ENCODE measurements around the gene MARK1.

MARK1 gene

DNA sequence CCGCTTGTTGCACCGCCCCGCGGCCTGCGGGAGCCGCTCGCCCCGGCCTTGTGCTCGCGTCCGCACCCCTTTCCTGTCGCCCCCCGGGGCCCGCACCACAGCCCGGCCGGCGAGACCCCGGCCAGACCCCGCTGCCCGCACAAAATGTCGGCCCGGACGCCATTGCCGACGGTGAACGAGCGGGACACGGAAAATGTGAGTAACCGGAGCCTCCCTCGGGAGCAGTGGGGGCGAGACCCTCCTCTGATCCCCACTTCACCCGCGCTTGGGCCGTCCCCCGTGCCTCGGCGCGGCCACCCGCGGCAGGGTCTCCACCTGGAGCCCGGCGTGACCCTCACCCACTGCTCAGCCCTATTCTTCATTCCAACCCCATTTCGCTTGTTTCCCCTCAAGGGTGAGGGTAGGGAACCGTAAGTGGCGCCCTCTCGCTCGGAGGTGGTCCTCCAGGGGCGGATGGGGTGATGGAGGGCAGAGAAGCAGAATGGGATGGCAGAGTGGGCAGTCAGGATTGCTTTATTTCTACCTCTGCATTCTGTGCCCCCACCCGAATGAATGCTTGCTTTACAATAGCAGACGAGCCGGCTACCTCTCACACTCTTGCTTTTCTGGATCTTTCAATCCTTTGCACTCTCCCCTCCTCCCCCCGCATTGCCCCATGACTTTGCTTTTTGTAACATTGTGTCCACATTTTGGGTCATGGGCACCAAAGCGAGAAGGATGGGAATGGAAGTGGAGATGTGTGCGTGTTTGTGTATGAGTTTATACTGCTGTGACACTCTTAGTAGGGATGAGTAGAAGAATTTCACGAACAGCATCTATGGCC lies 954 bp downstream of the MARK1 start (continued):
- TF ChIP-seq ZNF341 (tag by site-specific recombination; IDR thresholded peaks at IDR 0.05; ENCODE audit: low read depth), result 0 out of 2 replicates have a peak, but pooled peaks have one; percentile 14
- TF ChIP-seq ZIC2 (tag by site-specific recombination; IDR thresholded peaks at IDR 0.05), result 0 out of 2 replicates have a peak, but pooled peaks have one; percentile 32
- no peak for TF ChIP-seq ZNF394 (tag by site-specific recombination; IDR thresholded peaks at IDR 0.05; ENCODE audit: borderline replicate concordance)
- peak; percentile 17; the same call in 1 of the 2 replicates for TF ChIP-seq ZEB2 (tag by site-specific recombination; IDR thresholded peaks at IDR 0.05)
- TF ChIP-seq, protein P1, sequence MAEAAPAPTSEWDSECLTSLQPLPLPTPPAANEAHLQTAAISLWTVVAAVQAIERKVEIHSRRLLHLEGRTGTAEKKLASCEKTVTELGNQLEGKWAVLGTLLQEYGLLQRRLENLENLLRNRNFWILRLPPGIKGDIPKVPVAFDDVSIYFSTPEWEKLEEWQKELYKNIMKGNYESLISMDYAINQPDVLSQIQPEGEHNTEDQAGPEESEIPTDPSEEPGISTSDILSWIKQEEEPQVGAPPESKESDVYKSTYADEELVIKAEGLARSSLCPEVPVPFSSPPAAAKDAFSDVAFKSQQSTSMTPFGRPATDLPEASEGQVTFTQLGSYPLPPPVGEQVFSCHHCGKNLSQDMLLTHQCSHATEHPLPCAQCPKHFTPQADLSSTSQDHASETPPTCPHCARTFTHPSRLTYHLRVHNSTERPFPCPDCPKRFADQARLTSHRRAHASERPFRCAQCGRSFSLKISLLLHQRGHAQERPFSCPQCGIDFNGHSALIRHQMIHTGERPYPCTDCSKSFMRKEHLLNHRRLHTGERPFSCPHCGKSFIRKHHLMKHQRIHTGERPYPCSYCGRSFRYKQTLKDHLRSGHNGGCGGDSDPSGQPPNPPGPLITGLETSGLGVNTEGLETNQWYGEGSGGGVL (tag by site-specific recombination; IDR thresholded peaks at IDR 0.05), result 0 out of 2 replicates have a peak, but pooled peaks have one; percentile 66
- TF ChIP-seq ZNF121 (tag by site-specific recombination; IDR thresholded peaks at IDR 0.05), result 0 out of 2 replicates have a peak, but pooled peaks have one; percentile 9
- 0 out of 2 replicates have a peak, but pooled peaks have one; percentile 14 for TF ChIP-seq ZSCAN30 (tag by site-specific recombination; IDR thresholded peaks at IDR 0.05)
- TF ChIP-seq ZBTB17 (tag by site-specific recombination; IDR thresholded peaks at IDR 0.05), result peak; percentile 85
- TF ChIP-seq PRDM1 (tag by site-specific recombination; IDR thresholded peaks at IDR 0.05), result peak; percentile 90
- TF ChIP-seq, protein P2, sequence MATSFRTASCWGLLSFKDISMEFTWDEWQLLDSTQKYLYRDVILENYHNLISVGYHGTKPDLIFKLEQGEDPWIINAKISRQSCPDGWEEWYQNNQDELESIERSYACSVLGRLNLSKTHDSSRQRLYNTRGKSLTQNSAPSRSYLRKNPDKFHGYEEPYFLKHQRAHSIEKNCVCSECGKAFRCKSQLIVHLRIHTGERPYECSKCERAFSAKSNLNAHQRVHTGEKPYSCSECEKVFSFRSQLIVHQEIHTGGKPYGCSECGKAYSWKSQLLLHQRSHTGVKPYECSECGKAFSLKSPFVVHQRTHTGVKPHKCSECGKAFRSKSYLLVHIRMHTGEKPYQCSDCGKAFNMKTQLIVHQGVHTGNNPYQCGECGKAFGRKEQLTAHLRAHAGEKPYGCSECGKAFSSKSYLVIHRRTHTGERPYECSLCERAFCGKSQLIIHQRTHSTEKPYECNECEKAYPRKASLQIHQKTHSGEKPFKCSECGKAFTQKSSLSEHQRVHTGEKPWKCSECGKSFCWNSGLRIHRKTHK (tag by site-specific recombination; IDR thresholded peaks at IDR 0.05), result no peak
- TF ChIP-seq ZNF366 (tag by site-specific recombination; conservative IDR thresholded peaks at IDR 0.05), result peak; percentile 83
- TF ChIP-seq ZBTB20 (tag by site-specific recombination; IDR thresholded peaks at IDR 0.05), result peak; percentile 61; the same call in 1 of the 2 replicates
- TF ChIP-seq SCRT2 (tag by site-specific recombination; IDR thresholded peaks at IDR 0.05), result peak; percentile 80
- TF ChIP-seq, protein P3, sequence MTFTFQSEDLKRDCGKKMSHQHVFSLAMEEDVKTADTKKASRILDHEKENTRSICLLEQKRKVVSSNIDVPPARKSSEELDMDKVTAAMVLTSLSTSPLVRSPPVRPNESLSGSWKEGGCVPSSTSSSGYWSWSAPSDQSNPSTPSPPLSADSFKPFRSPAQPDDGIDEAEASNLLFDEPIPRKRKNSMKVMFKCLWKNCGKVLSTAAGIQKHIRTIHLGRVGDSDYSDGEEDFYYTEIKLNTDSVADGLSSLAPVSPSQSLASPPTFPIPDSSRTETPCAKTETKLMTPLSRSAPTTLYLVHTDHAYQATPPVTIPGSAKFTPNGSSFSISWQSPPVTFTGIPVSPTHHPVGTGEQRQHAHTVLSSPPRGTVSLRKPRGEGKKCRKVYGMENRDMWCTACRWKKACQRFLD (tag by site-specific recombination; IDR thresholded peaks at IDR 0.05), result no peak
- TF ChIP-seq ZNF561 (tag by site-specific recombination; IDR thresholded peaks at IDR 0.05; ENCODE audit: borderline replicate concordance), result 0 out of 2 replicates have a peak, but pooled peaks have one; percentile 18

DNA sequence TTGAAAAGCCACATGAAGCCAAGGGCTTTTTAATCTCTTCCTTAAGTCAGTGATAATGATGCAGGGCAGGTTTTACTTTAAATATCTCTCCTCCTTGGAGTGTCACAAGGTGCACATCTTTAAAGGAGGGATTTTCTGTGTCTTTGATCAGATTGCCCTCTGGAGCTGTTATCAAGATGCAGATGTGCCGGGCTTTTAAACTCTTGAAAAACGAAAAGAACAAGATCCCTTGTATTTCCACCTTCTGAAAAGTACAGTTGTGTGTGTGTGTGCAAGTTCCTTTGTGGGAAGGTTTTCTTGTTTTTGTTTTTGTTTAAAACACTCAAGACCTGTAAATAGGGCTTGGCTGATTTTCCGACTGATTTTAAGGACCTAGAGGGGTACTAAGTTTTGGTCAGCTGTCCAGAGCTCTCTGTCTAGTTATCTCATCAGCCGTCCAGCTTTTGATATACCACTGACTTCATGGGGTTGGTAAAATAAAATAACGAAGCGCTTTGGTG lies 1.6 kb downstream of the MARK1 start:
- CTCF ChIA-PET, result interaction anchor here (0.6 to 1.7 kb wide), 3 partner anchors 198 to 340 kb away, joined by 3 read pairs; no protein-coding TSS in a partner anchor

More for the DNA sequence above, 1.6 kb downstream of the MARK1 start:
- no peaks in the 10 kb centered on the region for H3K9me3 ChIP-seq (ENCODE audit: control insufficient read depth, insufficient read depth, low read depth, low read length)
- POLR2A ChIA-PET, result no interaction called here
- no peak overlapping the region for H3K27ac ChIP-seq (ENCODE audit: extremely low read depth, low read depth, low read length)
- H3K4me3 ChIP-seq (ENCODE audit: low read depth, low read length), result peak overlapping the region; percentile 99
- TF ChIP-seq ZNF266 (tag by site-specific recombination; IDR thresholded peaks at IDR 0.05; ENCODE audit: low read depth), result no peak
- TF ChIP-seq ZNF366 (tag by site-specific recombination; conservative IDR thresholded peaks at IDR 0.05), result 0 out of 2 replicates have a peak, but pooled peaks have one; percentile 7
- TF ChIP-seq ZNF624 (tag by site-specific recombination; IDR thresholded peaks at IDR 0.05), result no peak
- no peak for TF ChIP-seq MEIS1 (CRISPR knock-in tag; IDR thresholded peaks at IDR 0.05; ENCODE audit: borderline replicate concordance)
- no peaks in the 10 kb centered on the region for H3K36me3 ChIP-seq (ENCODE audit: control insufficient read depth in 2 of 2, insufficient read depth in 1 of 2, low read length in 2 of 2)
- peaks cover 7% of the 10 kb centered on the region; the same call in 1 of the 2 replicates for H3K4me1 ChIP-seq (ENCODE audit: control insufficient read depth, insufficient read depth, low read length)

Measured in HEK293 (cell line).